ENCODE data around the gene MAMDC2.

DNA sequence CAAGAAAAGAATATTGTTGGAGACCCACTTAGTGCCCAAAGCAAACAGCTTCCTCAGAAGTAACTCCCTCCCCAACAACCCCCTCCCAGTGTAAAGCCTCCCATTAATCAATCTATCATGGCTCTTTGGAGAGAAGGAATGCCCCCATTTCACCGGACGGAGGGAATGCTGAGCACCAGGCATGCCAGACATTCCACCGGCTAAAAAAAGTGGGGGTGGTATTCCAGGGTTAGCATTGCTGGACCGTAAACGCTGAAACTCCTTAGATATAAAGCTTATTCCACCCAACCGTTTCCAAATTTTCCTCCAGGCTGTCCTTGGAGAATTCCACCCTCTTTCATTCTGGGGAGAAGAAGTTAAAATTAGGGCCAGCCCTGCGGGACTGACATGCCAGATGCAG is 363 bp upstream of the MAMDC2 start:
- no peak for TF ChIP-seq POLR2AphosphoS5 (IDR thresholded peaks at IDR 0.05; ENCODE audit: low read depth, low read length)
- no peak for TF ChIP-seq POLR2A (IDR thresholded peaks at IDR 0.05; ENCODE audit: low read depth, low read length)

Data from GM12892 (cell line).